ENCODE data around the gene LRP2. TPM values are rescaled to one million over a fixed set of nuclear protein-coding genes. Genes with fewer than 3 reads are reported as not detected.
"Not testable (repeated sequence)": the region's sequence is repeated elsewhere in the genome, so short reads cannot be mapped to it uniquely, and the experiment has no call there.

The LRP2 gene
- total RNA-seq, 1 donor from 2014 or later = 0.11 TPM

GRCh38 chr2:169349535-169349934 is 12.8 kb downstream of the LRP2 start:
- intact Hi-C loops (cut with micrococcal nuclease) = no loop called here

- intact Hi-C loops (cut with micrococcal nuclease) = no loop called here
Observed at GRCh38 chr2:169348321-169349024, 13.9 kb downstream of the LRP2 start.

GRCh38 chr2:169345486-169346437 is 16.6 kb downstream of the LRP2 start:
- intact Hi-C loops (cut with micrococcal nuclease) = no loop called here

GRCh38 chr2:169344736-169345485 is 17.4 kb downstream of the LRP2 start:
- intact Hi-C loops (cut with micrococcal nuclease) = no loop called here

GRCh38 chr2:169343202-169343601 is 19.1 kb downstream of the LRP2 start:
- intact Hi-C loops (cut with micrococcal nuclease) = no loop called here

GRCh38 chr2:169339657-169340056 is 22.7 kb downstream of the LRP2 start:
- intact Hi-C loops (cut with micrococcal nuclease) = no loop called here

- intact Hi-C loops (cut with micrococcal nuclease) = no loop called here
Observed at GRCh38 chr2:169336695-169337094, 25.6 kb downstream of the LRP2 start.

GRCh38 chr2:169330555-169331198 is 31.7 kb downstream of the LRP2 start:
- intact Hi-C loops (cut with micrococcal nuclease) = no loop called here

- intact Hi-C loops (cut with micrococcal nuclease) = no loop called here
Observed at GRCh38 chr2:169329688-169330554, 32.4 kb downstream of the LRP2 start.

GRCh38 chr2:169328785-169329184 is 33.5 kb downstream of the LRP2 start:
- intact Hi-C loops (cut with micrococcal nuclease) = no loop called here

- intact Hi-C loops (cut with micrococcal nuclease) = not testable (repeated sequence)
Observed at GRCh38 chr2:169327837-169328236, 34.5 kb downstream of the LRP2 start.

GRCh38 chr2:169325886-169326285 is 36.4 kb downstream of the LRP2 start:
- intact Hi-C loops (cut with micrococcal nuclease) = not testable (repeated sequence)

GRCh38 chr2:169324581-169325260 is 37.6 kb downstream of the LRP2 start:
- intact Hi-C loops (cut with micrococcal nuclease) = no loop called here

GRCh38 chr2:169323841-169324240 is 38.5 kb downstream of the LRP2 start:
- intact Hi-C loops (cut with micrococcal nuclease) = no loop called here

GRCh38 chr2:169320561-169320960 is 41.8 kb downstream of the LRP2 start:
- intact Hi-C loops (cut with micrococcal nuclease) = no loop called here

GRCh38 chr2:169315357-169315756 is 47.0 kb downstream of the LRP2 start:
- intact Hi-C loops (cut with micrococcal nuclease) = no loop called here

- intact Hi-C loops (cut with micrococcal nuclease) = not testable (repeated sequence)
Observed at GRCh38 chr2:169308349-169308748, 54.0 kb downstream of the LRP2 start.

GRCh38 chr2:169304689-169305088 is 57.6 kb downstream of the LRP2 start:
- intact Hi-C loops (cut with micrococcal nuclease) = not testable (repeated sequence)

GRCh38 chr2:169303579-169304305 is 58.6 kb downstream of the LRP2 start:
- intact Hi-C loops (cut with micrococcal nuclease) = no loop called here

Measured in T-helper 2 cell treated with Interferon-gamma antibody and Interleukin-4, amounts not matched to agents 100 ng/mL and 5 ng/mL, for 36 hours (primary cell).